ENCODE results near the gene LHX4. TPM values are rescaled to one million over a fixed set of nuclear protein-coding genes. Genes with fewer than 3 reads are reported as not detected.

LHX4 gene
- polyA plus RNA-seq, 1 experiment = 0.06 TPM

DNA sequence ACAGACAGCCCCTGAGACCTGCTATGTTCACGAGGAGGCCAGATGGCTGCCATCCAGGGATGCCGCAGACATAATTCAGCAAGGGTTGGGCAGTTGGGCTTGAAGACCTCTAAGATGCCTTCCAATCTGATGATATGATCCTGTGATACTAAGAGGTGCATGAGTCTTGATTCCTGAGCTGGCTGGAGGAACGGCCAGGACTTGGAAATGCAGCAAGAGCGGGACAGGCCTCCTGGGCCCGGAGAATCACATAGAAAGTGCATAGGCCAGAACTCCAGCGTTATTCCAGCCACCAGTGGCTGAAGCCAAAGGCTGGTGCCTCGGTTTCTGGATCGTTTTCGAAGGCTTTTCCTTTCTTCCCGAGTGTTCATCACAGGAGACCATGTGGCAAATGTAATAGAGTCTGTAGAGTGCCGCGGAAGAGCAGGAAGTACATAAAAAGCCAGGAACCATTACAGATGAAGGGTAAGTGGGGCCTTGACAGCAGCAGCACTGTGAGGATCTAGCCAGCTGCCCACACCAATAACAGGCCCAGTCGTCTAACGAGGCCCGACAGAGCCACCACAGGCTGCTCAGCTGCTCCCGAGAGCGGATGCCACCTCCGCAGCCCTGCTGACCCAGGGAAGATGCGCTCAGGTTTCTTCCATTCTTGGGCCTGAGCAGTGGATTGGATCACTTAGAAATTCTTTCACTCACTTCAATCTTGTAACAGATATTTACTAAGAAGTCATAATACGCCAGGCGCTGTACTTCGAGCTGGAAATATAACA lies 14.0 kb upstream of the LHX4 start:
- DNase-seq (ENCODE audit: low read depth) = no peak
- Histone ChIP-seq H3K27me3 (ENCODE audit: control insufficient read depth, insufficient read depth, low read length) (peaks cover 1% of the 10 kb centered on the region; the same call in 1 of the 2 replicates), H3K36me3 (ENCODE audit: control insufficient read depth, insufficient read depth, low read length) (no peaks in the 10 kb centered on the region), H3K4me3 (ENCODE audit: low read depth, low read length) (no peak overlapping the region)
- TF ChIP-seq CTCF (IDR thresholded peaks at IDR 0.05; ENCODE audit: insufficient read depth, low read depth, low read length) = no peak
- POLR2A ChIA-PET = no interaction called here
- CTCF ChIA-PET = interaction anchor here (2.1 kb wide), 1 partner anchor 37 kb away, joined by 5 read pairs; no protein-coding TSS in a partner anchor

DNA sequence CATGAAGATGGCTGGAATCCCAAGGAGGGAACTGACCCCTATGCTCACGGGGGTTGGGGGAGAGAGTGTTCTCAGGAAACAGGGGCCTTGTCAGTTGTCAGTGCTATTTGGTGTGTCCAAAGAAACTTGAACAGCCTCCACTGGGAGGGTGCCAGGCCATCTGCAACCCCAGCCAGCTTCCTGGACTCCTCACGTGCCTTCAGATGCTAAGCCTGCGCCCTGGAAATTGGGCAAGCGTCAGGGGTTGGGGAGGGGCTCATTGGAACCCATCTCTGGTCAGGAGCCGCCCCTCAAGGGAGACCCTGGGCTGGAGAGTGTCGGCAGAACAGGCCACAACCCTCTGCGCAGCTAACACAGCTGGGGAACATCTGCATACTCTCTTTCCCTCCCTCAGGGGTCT lies 13.1 kb upstream of the LHX4 start:
- ChIA-PET POLR2A (no interaction called here), CTCF (interaction anchor here (2.1 kb wide), 1 partner anchor 36 kb away, joined by 5 read pairs; no protein-coding TSS in a partner anchor)
- no peak for DNase-seq (ENCODE audit: low read depth)
- Histone ChIP-seq H3K36me3 (ENCODE audit: control insufficient read depth, insufficient read depth, low read length) (no peaks in the 10 kb centered on the region), H3K4me3 (ENCODE audit: low read depth, low read length) (no peak overlapping the region), H3K27me3 (ENCODE audit: control insufficient read depth, insufficient read depth, low read length) (peaks cover 4% of the 10 kb centered on the region)
- TF ChIP-seq CTCF (IDR thresholded peaks at IDR 0.05; ENCODE audit: insufficient read depth, low read depth, low read length) = no peak

DNA sequence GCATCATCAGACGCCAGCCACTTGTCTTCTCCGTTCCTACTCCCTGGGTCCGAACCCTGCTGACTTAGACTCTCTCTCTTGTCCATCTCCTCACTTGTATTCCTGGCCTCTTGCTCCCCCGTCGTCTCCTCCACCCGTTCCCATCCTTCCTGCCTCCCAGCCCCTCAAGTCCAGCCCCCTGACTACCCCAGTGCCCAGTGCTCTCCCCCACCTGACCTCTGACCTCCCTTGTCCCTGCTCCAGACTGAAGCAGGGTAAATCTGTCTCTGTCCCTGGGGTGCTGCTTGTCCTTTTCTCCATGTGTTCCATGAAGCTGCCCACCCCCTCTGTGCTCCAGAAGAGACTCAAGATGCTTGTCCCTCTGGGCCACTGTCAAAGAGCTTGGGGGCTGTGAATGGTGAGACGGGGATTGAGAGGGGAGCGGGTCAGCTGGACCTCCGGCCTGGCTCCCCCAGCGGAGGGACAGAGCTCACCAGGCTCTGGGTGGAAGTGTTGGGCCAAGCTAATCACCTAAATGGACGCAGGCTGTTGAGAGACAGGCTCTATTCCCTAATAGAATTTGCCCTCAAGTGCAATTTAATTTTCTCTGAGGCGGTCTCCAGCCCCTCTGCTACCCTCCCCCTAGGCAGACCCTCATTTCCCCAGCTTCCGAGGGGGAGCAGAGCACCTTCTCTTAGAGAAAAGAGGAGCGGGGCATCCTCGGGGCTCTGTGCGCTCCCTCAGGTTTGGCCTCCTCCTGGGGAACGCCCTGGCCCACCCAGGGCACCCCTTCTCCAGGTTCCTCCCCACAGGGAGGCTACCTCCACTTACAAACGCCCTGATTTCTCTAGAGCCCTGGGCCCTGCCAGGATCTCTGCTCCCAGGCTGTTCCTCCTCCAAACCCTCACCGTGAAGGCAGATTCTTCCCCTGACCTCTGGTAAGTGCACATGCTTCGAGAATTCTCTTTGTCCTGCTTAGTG lies 11.0 kb upstream of the LHX4 start:
- DNase-seq (ENCODE audit: low read depth) = no peak
- CTCF ChIA-PET = interaction anchor here (0.6 to 1.4 kb wide), 2 partner anchors 10 to 13 kb away, joined by 3 read pairs; no protein-coding TSS in a partner anchor
- POLR2A ChIA-PET = no interaction called here
- Histone ChIP-seq H3K4me3 (ENCODE audit: low read depth, low read length) (no peak overlapping the region), H3K27me3 (ENCODE audit: control insufficient read depth, insufficient read depth, low read length) (peaks cover 10% of the 10 kb centered on the region), H3K36me3 (ENCODE audit: control insufficient read depth, insufficient read depth, low read length) (no peaks in the 10 kb centered on the region)
- TF ChIP-seq CTCF (IDR thresholded peaks at IDR 0.05; ENCODE audit: insufficient read depth, low read depth, low read length) = no peak

DNA sequence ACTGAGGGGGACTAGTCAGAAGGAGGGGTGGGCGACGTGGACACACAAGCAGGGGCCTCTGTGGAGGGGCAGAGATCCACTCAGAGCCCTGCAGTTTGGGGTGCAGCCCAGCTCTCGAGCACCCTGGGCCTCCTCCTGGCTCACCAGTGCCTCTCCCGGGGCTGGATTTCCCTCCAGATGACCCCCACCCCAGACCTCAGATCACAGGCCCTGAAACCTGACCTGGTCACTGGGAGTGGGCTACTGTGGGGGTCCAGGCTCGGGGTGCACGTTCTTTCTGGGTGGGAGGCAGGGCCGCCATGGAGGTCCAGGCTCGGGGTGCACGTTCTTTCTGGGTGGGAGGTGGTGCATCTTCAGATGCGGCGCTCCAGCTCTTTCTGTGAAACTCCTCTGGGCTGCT lies 10.3 kb upstream of the LHX4 start:
- Histone ChIP-seq H3K4me3 (ENCODE audit: low read depth, low read length) (no peak overlapping the region), H3K27me3 (ENCODE audit: control insufficient read depth, insufficient read depth, low read length) (peaks cover 16% of the 10 kb centered on the region), H3K36me3 (ENCODE audit: control insufficient read depth, insufficient read depth, low read length) (no peaks in the 10 kb centered on the region)
- TF ChIP-seq CTCF (IDR thresholded peaks at IDR 0.05; ENCODE audit: insufficient read depth, low read depth, low read length) = no peak
- CTCF ChIA-PET = interaction anchor here (0.6 kb wide), 1 partner anchor 10 kb away, joined by 3 read pairs; no protein-coding TSS in a partner anchor
- POLR2A ChIA-PET = no interaction called here
- DNase-seq (ENCODE audit: low read depth) = no peak

DNA sequence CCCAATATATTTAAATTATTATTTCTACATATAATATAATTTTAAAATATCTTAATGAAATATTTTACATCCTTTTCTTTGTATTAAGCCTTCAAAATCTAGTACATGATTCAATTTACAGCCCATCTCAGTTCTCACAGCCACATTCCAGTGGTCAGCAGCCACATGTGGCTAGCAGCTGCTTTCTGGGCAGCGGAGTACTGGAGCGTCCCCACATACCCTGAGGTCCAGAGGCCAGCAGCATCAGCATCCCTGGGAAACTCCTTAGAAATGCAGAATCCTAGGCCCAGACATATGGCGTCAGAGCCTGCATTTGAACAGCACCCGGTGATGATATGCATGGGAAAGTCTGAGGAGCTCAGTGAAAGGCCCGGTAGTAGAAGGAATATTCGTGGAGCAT lies 8.6 kb upstream of the LHX4 start:
- CTCF ChIA-PET = interaction anchor here (0.6 to 3.1 kb wide), 3 partner anchors 33 to 407 kb away, joined by 3 to 8 read pairs (median 5); no protein-coding TSS in a partner anchor
- TF ChIP-seq CTCF (IDR thresholded peaks at IDR 0.05; ENCODE audit: insufficient read depth, low read depth, low read length) = no peak

More for the DNA sequence above, 8.6 kb upstream of the LHX4 start:
- H3K27me3 ChIP-seq (ENCODE audit: control insufficient read depth, insufficient read depth, low read length) = peaks cover 27% of the 10 kb centered on the region
- POLR2A ChIA-PET = no interaction called here
- peak; percentile 38 for DNase-seq (ENCODE audit: low read depth)
- H3K36me3 ChIP-seq (ENCODE audit: control insufficient read depth, insufficient read depth, low read length) = no peaks in the 10 kb centered on the region
- H3K4me3 ChIP-seq (ENCODE audit: low read depth, low read length) = no peak overlapping the region

Measured in BJ (cell line).